HepG2 (cell line): ENCODE results near the gene CASP5. TPM values are rescaled to one million over a fixed set of nuclear protein-coding genes. Genes with fewer than 3 reads are reported as not detected.

Source experiments
- ARID2 ChIP-seq: sonication (generic); formaldehyde crosslinking; IDR thresholded peaks from 2 replicates; pipeline ENCODE4 v1.8.1; 2022; ENCODE audit warnings: mild to moderate bottlenecking, missing genetic modification reagents, borderline replicate concordance
- CREM ChIP-seq, 2 experiments: sonication (generic) in 1 of 2; formaldehyde crosslinking in 1 of 2; IDR thresholded peaks; 2 replicates each; pipeline versions ENCODE4 v1.4.0 to v1.6.1; 2016 to 2020; ENCODE audit warnings: antibody characterized with exemption in 1 of 2, mild to moderate bottlenecking in 1 of 2, missing genetic modification reagents in 1 of 2
- FOXA3 ChIP-seq: IDR thresholded peaks from 2 replicates; pipeline ENCODE4 v1.6.1; 2016; ENCODE audit warnings: missing genetic modification reagents, missing compliant biosample characterization
- FOXK2 ChIP-seq: fragments of 450-650 bp; IDR thresholded peaks from 2 replicates; pipeline ENCODE4 v1.6.1; 2016
- GABPA ChIP-seq, 2 experiments: IDR thresholded peaks; 2 replicates each; pipeline ENCODE4 v1.6.1; 2011 to 2016; ENCODE audit warnings: low read depth in 2 of 2, low read length in 1 of 2, missing biosample characterization in 1 of 2, missing genetic modification characterization in 1 of 2
- HOXA7 ChIP-seq: sonication (generic); formaldehyde crosslinking; IDR thresholded peaks from 2 replicates; pipeline ENCODE4 v1.8.1; 2022; ENCODE audit warnings: mild to moderate bottlenecking, missing genetic modification reagents, moderate library complexity
- ISL2 ChIP-seq: sonication (generic); formaldehyde crosslinking; IDR thresholded peaks from 2 replicates; pipeline ENCODE4 v1.5.0; 2020; ENCODE audit warnings: missing genetic modification reagents
- KDM1A ChIP-seq: IDR thresholded peaks from 2 replicates; pipeline ENCODE4 v1.6.1; 2016; ENCODE audit warnings: missing compliant biosample characterization
- RAD21 ChIP-seq: fragments of 450-650 bp; formaldehyde crosslinking; IDR thresholded peaks from 2 replicates; pipeline ENCODE4 v1.5.0; 2020; ENCODE audit warnings: mild to moderate bottlenecking
- SALL2 ChIP-seq: sonication (generic); formaldehyde crosslinking; IDR thresholded peaks from 2 replicates; pipeline ENCODE4 v1.8.1; 2023; ENCODE audit warnings: mild to moderate bottlenecking, missing genetic modification reagents, inconsistent platforms
- polyA plus RNA-seq, 8 experiments: library from polyadenylated mRNA; depleted of rRNA in 3 of 8; stranded (reverse) in 7 of 8; unstranded in 1 of 8; fragments of >200 nt; fragmentation: Illumina TruSeq in 4 of 8; extraction: Trizol in 4 of 8; gene quantifications; 2 replicates each; pipeline versions ENCODE4 v1.2.1 to v1.2.3, GENCODE V29; 2011 to 2016; ENCODE audit warnings: low read depth in 4 of 8, missing spikeins in 1 of 8, mixed read lengths in 1 of 8; ENCODE audit not compliant: insufficient read depth in 1 of 8
- total RNA-seq, 5 experiments: library from RNA; depleted of rRNA; stranded (reverse); fragments of >200 nt; fragmentation: Illumina TruSeq; extraction: Trizol; gene quantifications; 2 replicates each; pipeline ENCODE4 v1.2.3, GENCODE V29; 2016; ENCODE audit warnings: low read depth in 1 of 5
- TF ChIP-seq, protein P1 (sequence below): sonication (generic); formaldehyde crosslinking; IDR thresholded peaks from 2 replicates; pipeline ENCODE4 v1.5.0; 2020; ENCODE audit warnings: missing genetic modification reagents, mild to moderate bottlenecking, borderline replicate concordance
- TF ChIP-seq, protein P2 (sequence below): sonication (generic); formaldehyde crosslinking; IDR thresholded peaks from 2 replicates; pipeline ENCODE4 v1.4.0; 2020; ENCODE audit warnings: missing genetic modification reagents
- TF ChIP-seq, protein P3 (sequence below): sonication (generic); formaldehyde crosslinking; IDR thresholded peaks from 2 replicates; pipeline ENCODE4 v1.4.0; 2020; ENCODE audit warnings: missing genetic modification reagents
- TF ChIP-seq, protein P4 (sequence below): sonication (generic); formaldehyde crosslinking; IDR thresholded peaks from 2 replicates; pipeline ENCODE4 v1.5.1; 2020; ENCODE audit warnings: mild to moderate bottlenecking, moderate library complexity, missing genetic modification reagents
- TF ChIP-seq, protein P5 (sequence below): IDR thresholded peaks from 2 replicates; pipeline ENCODE4 v1.6.1; 2016; ENCODE audit warnings: missing compliant biosample characterization, missing genetic modification reagents, borderline replicate concordance
- TF ChIP-seq, protein P6 (sequence below): sonication (generic); formaldehyde crosslinking; IDR thresholded peaks from 2 replicates; pipeline ENCODE4 v1.4.0; 2020; ENCODE audit warnings: missing genetic modification reagents; ENCODE audit errors: not compliant biosample characterization
- TF ChIP-seq, protein P7 (sequence below): sonication (generic); formaldehyde crosslinking; IDR thresholded peaks from 2 replicates; pipeline ENCODE4 v1.8.1; 2023; ENCODE audit warnings: missing genetic modification reagents, mild to moderate bottlenecking, borderline replicate concordance
- TF ChIP-seq, protein P8 (sequence below): IDR thresholded peaks from 2 replicates; pipeline ENCODE4 v1.6.1; 2016; ENCODE audit warnings: mild to moderate bottlenecking

Gene CASP5
- total and polyA plus RNA-seq, 2 of the 13 experiments (the other 11 are each of a cell fraction or from before 2014, with no cell fraction given) = not detected

DNA sequence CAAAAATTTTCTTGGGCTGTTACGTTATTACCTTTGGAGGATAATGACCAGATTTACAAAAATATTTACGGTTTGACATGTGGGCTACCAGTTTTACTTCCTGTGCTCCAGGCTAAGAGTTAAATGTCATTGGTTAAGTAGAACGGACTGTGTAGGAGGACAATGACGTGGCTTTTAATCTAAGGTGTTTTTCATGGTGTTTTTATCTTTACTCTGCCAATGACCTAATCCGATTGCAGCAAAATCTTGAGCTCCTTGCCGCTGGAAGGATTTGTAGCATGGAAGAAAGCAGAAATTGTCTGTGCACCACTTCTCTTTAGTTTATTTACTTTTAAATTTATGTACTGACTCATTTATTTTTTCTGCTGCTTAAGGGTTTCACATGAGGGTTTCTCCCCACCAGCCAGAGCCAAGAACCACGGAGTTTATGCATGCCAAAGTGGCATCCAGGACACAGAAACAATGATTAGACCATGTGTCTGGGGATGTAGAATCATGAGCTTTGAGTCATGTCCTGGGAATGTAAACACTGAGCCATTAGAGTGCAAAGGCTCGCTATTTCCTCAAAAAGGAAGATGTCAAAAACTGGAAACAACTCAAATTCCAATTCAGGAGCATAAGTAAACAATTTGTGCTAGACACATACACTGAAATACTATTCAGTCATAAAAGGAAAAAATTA, 24.1 kb upstream of the CASP5 start (continued):
- TF ChIP-seq, protein P1, sequence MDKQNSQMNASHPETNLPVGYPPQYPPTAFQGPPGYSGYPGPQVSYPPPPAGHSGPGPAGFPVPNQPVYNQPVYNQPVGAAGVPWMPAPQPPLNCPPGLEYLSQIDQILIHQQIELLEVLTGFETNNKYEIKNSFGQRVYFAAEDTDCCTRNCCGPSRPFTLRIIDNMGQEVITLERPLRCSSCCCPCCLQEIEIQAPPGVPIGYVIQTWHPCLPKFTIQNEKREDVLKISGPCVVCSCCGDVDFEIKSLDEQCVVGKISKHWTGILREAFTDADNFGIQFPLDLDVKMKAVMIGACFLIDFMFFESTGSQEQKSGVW (CRISPR knock-in tag) = no peak
- TF ChIP-seq, protein P2, sequence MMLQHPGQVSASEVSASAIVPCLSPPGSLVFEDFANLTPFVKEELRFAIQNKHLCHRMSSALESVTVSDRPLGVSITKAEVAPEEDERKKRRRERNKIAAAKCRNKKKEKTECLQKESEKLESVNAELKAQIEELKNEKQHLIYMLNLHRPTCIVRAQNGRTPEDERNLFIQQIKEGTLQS = peak; percentile 87
- no peak for TF ChIP-seq HOXA7
- peak; percentile 94 for TF ChIP-seq ISL2 (CRISPR knock-in tag)
- TF ChIP-seq, protein P3, sequence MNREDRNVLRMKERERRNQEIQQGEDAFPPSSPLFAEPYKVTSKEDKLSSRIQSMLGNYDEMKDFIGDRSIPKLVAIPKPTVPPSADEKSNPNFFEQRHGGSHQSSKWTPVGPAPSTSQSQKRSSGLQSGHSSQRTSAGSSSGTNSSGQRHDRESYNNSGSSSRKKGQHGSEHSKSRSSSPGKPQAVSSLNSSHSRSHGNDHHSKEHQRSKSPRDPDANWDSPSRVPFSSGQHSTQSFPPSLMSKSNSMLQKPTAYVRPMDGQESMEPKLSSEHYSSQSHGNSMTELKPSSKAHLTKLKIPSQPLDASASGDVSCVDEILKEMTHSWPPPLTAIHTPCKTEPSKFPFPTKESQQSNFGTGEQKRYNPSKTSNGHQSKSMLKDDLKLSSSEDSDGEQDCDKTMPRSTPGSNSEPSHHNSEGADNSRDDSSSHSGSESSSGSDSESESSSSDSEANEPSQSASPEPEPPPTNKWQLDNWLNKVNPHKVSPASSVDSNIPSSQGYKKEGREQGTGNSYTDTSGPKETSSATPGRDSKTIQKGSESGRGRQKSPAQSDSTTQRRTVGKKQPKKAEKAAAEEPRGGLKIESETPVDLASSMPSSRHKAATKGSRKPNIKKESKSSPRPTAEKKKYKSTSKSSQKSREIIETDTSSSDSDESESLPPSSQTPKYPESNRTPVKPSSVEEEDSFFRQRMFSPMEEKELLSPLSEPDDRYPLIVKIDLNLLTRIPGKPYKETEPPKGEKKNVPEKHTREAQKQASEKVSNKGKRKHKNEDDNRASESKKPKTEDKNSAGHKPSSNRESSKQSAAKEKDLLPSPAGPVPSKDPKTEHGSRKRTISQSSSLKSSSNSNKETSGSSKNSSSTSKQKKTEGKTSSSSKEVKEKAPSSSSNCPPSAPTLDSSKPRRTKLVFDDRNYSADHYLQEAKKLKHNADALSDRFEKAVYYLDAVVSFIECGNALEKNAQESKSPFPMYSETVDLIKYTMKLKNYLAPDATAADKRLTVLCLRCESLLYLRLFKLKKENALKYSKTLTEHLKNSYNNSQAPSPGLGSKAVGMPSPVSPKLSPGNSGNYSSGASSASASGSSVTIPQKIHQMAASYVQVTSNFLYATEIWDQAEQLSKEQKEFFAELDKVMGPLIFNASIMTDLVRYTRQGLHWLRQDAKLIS = no peak
- TF ChIP-seq, protein P4, sequence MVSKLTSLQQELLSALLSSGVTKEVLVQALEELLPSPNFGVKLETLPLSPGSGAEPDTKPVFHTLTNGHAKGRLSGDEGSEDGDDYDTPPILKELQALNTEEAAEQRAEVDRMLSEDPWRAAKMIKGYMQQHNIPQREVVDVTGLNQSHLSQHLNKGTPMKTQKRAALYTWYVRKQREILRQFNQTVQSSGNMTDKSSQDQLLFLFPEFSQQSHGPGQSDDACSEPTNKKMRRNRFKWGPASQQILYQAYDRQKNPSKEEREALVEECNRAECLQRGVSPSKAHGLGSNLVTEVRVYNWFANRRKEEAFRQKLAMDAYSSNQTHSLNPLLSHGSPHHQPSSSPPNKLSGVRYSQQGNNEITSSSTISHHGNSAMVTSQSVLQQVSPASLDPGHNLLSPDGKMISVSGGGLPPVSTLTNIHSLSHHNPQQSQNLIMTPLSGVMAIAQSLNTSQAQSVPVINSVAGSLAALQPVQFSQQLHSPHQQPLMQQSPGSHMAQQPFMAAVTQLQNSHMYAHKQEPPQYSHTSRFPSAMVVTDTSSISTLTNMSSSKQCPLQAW (CRISPR knock-in tag) = peak; percentile 86
- TF ChIP-seq FOXA3 (CRISPR knock-in tag) = peak; percentile 99
- TF ChIP-seq, protein P5, sequence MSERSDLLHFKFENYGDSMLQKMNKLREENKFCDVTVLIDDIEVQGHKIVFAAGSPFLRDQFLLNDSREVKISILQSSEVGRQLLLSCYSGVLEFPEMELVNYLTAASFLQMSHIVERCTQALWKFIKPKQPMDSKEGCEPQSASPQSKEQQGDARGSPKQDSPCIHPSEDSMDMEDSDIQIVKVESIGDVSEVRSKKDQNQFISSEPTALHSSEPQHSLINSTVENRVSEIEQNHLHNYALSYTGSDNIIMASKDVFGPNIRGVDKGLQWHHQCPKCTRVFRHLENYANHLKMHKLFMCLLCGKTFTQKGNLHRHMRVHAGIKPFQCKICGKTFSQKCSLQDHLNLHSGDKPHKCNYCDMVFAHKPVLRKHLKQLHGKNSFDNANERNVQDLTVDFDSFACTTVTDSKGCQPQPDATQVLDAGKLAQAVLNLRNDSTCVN (CRISPR knock-in tag) = peak; percentile 76; the same call in 1 of the 2 replicates
- TF ChIP-seq, protein P6, sequence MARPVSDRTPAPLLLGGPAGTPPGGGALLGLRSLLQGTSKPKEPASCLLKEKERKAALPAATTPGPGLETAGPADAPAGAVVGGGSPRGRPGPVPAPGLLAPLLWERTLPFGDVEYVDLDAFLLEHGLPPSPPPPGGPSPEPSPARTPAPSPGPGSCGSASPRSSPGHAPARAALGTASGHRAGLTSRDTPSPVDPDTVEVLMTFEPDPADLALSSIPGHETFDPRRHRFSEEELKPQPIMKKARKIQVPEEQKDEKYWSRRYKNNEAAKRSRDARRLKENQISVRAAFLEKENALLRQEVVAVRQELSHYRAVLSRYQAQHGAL (CRISPR knock-in tag) = no peak
- no peak for TF ChIP-seq ARID2
- peak; percentile 79 for TF ChIP-seq CREM (IDR thresholded peaks at IDR 0.05)
- no peak for TF ChIP-seq CREM (CRISPR knock-in tag; IDR thresholded peaks at IDR 0.05)
- TF ChIP-seq RAD21 = no peak
- 0 out of 2 replicates have a peak, but pooled peaks have one; percentile 61 for TF ChIP-seq SALL2 (CRISPR knock-in tag)
- TF ChIP-seq, protein P7, sequence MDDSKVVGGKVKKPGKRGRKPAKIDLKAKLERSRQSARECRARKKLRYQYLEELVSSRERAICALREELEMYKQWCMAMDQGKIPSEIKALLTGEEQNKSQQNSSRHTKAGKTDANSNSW (CRISPR knock-in tag) = no peak
- TF ChIP-seq FOXK2 = peak; percentile 80
- TF ChIP-seq GABPA (IDR thresholded peaks at IDR 0.05; ENCODE audit: low read depth, low read length) = no peak
- peak; percentile 52; the same call in 1 of the 2 replicates for TF ChIP-seq GABPA (CRISPR knock-in tag; IDR thresholded peaks at IDR 0.05; ENCODE audit: low read depth)
- no peak for TF ChIP-seq KDM1A (CRISPR knock-in tag)
- TF ChIP-seq, protein P8, sequence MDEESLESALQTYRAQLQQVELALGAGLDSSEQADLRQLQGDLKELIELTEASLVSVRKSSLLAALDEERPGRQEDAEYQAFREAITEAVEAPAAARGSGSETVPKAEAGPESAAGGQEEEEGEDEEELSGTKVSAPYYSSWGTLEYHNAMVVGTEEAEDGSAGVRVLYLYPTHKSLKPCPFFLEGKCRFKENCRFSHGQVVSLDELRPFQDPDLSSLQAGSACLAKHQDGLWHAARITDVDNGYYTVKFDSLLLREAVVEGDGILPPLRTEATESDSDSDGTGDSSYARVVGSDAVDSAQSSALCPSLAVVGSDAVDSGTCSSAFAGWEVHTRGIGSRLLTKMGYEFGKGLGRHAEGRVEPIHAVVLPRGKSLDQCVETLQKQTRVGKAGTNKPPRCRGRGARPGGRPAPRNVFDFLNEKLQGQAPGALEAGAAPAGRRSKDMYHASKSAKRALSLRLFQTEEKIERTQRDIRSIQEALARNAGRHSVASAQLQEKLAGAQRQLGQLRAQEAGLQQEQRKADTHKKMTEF (CRISPR knock-in tag) = peak; percentile 83
